Activated naive CD4-positive, alpha-beta T cell treated with anti-CD3 and anti-CD28 coated beads for 36 hours (primary cell): ENCODE results near the gene ECM2. TPM values are rescaled to one million over a fixed set of nuclear protein-coding genes. Genes with fewer than 3 reads are reported as not detected.

Source experiments
- CTCF ChIA-PET: fragments of 350-600 bp; sonication (Branson Sonifier 250); formaldehyde crosslinking; loops from one replicate; lab custom pipeline; 2021; ENCODE audit warnings: antibody characterized with exemption; lab: Charles Lee
- DNase-seq: peaks from one replicate; pipeline ENCODE4 v3.0.0-alpha.2; 2020
- H3K27ac Mint-ChIP-seq: one replicate; pipeline ENCODE4 v1.8.0; 2021; ENCODE audit warnings: mild to moderate bottlenecking, mixed read lengths
- H3K27me3 Mint-ChIP-seq: one replicate; pipeline ENCODE4 v1.8.0; 2021; ENCODE audit warnings: low read depth, mixed read lengths
- H3K36me3 Mint-ChIP-seq: one replicate; pipeline ENCODE4 v1.8.0; 2021; ENCODE audit warnings: low read depth, mixed read lengths
- H3K4me1 Mint-ChIP-seq: one replicate; pipeline ENCODE4 v1.8.0; 2021; ENCODE audit warnings: low read depth, mixed read lengths
- H3K4me3 Mint-ChIP-seq: one replicate; pipeline ENCODE4 v1.8.0; 2021; ENCODE audit warnings: mild to moderate bottlenecking, moderate library complexity, mixed read lengths
- H3K9me3 Mint-ChIP-seq: one replicate; pipeline ENCODE4 v1.8.0; 2021; ENCODE audit warnings: mixed read lengths
- intact Hi-C: fragments of 100-400 bp; cut with micrococcal nuclease; formaldehyde crosslinking; loops from one replicate; pipeline ENCODE4 v1.15.1; 2023
- total RNA-seq, 2 experiments: library from RNA; stranded (reverse); gene quantifications; one replicate each; pipeline ENCODE4 v1.2.3, GENCODE V29; 2021

ECM2 gene
- total RNA-seq, 2 experiments from 2014 or later, result not detected

- no peaks in the 10 kb centered on the region for H3K27me3 Mint-ChIP-seq
- H3K9me3 Mint-ChIP-seq, result no peaks in the 10 kb centered on the region
- no peak for DNase-seq
- H3K4me1 Mint-ChIP-seq, result no peaks in the 10 kb centered on the region
- H3K4me3 Mint-ChIP-seq, result no peak overlapping the region
- intact Hi-C loops, result no loop called here
- no peak overlapping the region for H3K27ac Mint-ChIP-seq
- CTCF ChIA-PET, result no interaction called here
- H3K36me3 Mint-ChIP-seq, result no peaks in the 10 kb centered on the region
These were observed 10.9 kb downstream of the ECM2 start for GRCh38 chr9:92524881-92525280.

DNA sequence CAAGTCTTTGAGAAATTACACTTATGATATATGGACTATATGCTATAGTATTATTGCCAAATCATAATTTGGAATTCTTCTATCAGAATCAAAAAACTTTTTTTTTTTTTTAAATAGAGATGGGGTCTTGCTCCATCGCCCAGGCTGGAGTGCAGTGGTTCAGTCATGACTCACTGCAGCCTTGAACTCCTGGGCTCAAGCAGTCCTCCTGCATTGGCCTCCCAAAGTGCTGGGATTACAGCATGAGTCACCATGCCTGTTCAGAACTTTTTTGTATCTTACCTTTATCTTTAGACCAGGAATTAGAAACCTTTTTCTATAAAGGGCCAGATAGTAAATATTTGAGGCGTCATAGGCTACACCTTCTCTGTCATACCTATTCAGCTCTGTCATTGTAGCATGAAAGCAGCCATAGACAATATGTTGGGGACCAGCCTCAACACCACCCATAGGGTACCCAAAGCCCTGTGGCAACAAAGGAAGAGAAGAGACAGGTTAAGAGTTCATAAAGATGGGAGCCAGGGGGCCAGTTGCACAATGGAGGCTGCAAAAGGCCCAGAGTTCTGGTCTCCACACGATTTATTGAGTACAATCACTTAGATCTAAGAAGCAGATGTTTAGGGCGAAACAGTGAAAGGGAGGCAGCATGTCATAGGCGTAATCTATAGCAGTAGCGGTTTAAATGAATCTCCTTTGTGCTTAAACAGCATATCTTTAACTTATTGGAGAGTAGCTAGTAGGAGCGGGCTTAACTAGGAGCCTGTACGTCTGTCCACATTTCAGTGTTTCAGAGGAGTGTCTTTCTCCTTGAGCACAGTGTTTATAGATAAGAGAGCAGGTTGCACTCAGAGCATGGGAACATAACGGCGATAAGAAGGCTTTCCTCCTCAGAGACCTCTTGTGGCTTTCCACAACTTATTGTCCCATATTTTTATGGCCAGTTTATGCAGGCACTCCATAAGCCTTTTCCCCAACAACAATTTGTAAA, 12.5 kb downstream of the ECM2 start:
- Mint-ChIP-seq H3K4me3 (no peak overlapping the region), H3K4me1 (no peaks in the 10 kb centered on the region), H3K27me3 (no peaks in the 10 kb centered on the region), H3K9me3 (no peaks in the 10 kb centered on the region), H3K27ac (no peak overlapping the region), H3K36me3 (no peaks in the 10 kb centered on the region)
- intact Hi-C loops, result no loop called here
- DNase-seq, result no peak
- CTCF ChIA-PET, result interaction anchor here (0.5 to 0.6 kb wide), 2 partner anchors 191 to 767 kb away, joined by 3 to 4 read pairs; no protein-coding TSS in a partner anchor

DNA sequence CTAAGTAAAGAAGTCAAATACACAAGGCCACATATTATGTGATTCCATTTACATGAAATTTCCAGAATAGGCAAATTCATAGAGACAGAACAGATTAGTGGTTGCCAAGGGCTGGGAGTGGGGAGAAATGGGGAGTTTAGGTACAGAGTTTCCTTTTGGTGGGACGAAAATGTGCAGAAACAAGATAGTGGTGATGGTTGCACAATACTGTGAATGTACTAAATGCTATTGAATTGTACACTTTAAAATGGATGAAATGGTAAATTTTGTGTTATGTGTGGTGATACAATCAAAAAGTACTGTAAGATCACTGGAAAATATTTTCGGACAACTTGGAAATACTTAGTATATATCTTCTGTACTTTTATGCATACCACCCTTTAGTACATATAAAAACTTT, 15.0 kb downstream of the ECM2 start:
- no peaks in the 10 kb centered on the region for H3K9me3 Mint-ChIP-seq
- CTCF ChIA-PET, result interaction anchor here (0.5 to 0.6 kb wide), 2 partner anchors 34 to 133 kb away, joined by 3 read pairs; no protein-coding TSS in a partner anchor
- H3K4me3 Mint-ChIP-seq, result no peak overlapping the region
- no peaks in the 10 kb centered on the region for H3K27me3 Mint-ChIP-seq
- no peaks in the 10 kb centered on the region for H3K36me3 Mint-ChIP-seq
- no peak overlapping the region for H3K27ac Mint-ChIP-seq
- intact Hi-C loops, result no loop called here
- H3K4me1 Mint-ChIP-seq, result no peaks in the 10 kb centered on the region
- DNase-seq, result no peak

GRCh38 chr9:92518199-92518598, 17.6 kb downstream of the ECM2 start:
- intact Hi-C loops, result no loop called here
- Mint-ChIP-seq H3K4me1 (no peaks in the 10 kb centered on the region), H3K27me3 (no peaks in the 10 kb centered on the region), H3K36me3 (no peaks in the 10 kb centered on the region), H3K9me3 (no peaks in the 10 kb centered on the region), H3K27ac (no peak overlapping the region), H3K4me3 (no peak overlapping the region)
- DNase-seq, result no peak
- CTCF ChIA-PET, result interaction anchor here (0.8 kb wide), 1 partner anchor 17 kb away, joined by 3 read pairs; no protein-coding TSS in a partner anchor

- CTCF ChIA-PET, result no interaction called here
- H3K4me1 Mint-ChIP-seq, result no peaks in the 10 kb centered on the region
- no peak overlapping the region for H3K4me3 Mint-ChIP-seq
- H3K9me3 Mint-ChIP-seq, result no peaks in the 10 kb centered on the region
- intact Hi-C loops, result no loop called here
- no peak for DNase-seq
- H3K27me3 Mint-ChIP-seq, result no peaks in the 10 kb centered on the region
- H3K27ac Mint-ChIP-seq, result no peak overlapping the region
- H3K36me3 Mint-ChIP-seq, result no peaks in the 10 kb centered on the region
These were observed 18.7 kb downstream of the ECM2 start for GRCh38 chr9:92517046-92517445.

DNA sequence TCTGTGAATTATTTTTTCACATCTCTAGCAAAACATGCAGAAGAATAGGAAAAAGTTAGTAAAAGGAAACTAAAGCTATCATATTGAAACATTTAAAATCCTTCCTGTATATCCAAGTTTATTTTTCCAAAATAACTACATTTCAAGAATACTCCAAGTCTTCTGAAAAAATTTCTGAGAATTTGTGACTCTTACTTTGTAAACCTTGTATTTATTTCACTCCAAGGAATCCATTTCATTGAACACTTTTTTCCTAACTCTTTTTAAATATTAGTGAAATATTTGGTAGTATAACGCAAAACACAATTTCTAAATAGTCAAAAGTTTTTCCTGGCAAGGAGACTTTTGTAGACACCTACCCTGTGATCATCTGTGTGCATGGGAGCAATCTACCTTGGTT, 19.3 kb downstream of the ECM2 start:
- H3K9me3 Mint-ChIP-seq, result no peaks in the 10 kb centered on the region
- intact Hi-C loops, result no loop called here
- no peaks in the 10 kb centered on the region for H3K4me1 Mint-ChIP-seq
- no peaks in the 10 kb centered on the region for H3K27me3 Mint-ChIP-seq
- no peak overlapping the region for H3K27ac Mint-ChIP-seq
- H3K4me3 Mint-ChIP-seq, result no peak overlapping the region
- DNase-seq, result no peak
- CTCF ChIA-PET, result no interaction called here
- H3K36me3 Mint-ChIP-seq, result no peaks in the 10 kb centered on the region

GRCh38 chr9:92514635-92515034, 21.2 kb downstream of the ECM2 start:
- CTCF ChIA-PET, result no interaction called here
- no peaks in the 10 kb centered on the region for H3K27me3 Mint-ChIP-seq
- H3K9me3 Mint-ChIP-seq, result no peaks in the 10 kb centered on the region
- intact Hi-C loops, result no loop called here
- H3K27ac Mint-ChIP-seq, result no peak overlapping the region
- no peak for DNase-seq
- no peaks in the 10 kb centered on the region for H3K36me3 Mint-ChIP-seq
- H3K4me1 Mint-ChIP-seq, result no peaks in the 10 kb centered on the region
- no peak overlapping the region for H3K4me3 Mint-ChIP-seq

- DNase-seq, result no peak
- Mint-ChIP-seq H3K9me3 (no peaks in the 10 kb centered on the region), H3K36me3 (no peaks in the 10 kb centered on the region), H3K4me3 (no peak overlapping the region), H3K27ac (no peak overlapping the region), H3K27me3 (no peaks in the 10 kb centered on the region), H3K4me1 (no peaks in the 10 kb centered on the region)
- CTCF ChIA-PET, result interaction anchor here (0.7 kb wide), 2 partner anchors 235 to 276 kb away, joined by 3 to 4 read pairs; no protein-coding TSS in a partner anchor
- intact Hi-C loops, result no loop called here
These were observed 22.4 kb downstream of the ECM2 start for GRCh38 chr9:92513349-92513748.

DNA sequence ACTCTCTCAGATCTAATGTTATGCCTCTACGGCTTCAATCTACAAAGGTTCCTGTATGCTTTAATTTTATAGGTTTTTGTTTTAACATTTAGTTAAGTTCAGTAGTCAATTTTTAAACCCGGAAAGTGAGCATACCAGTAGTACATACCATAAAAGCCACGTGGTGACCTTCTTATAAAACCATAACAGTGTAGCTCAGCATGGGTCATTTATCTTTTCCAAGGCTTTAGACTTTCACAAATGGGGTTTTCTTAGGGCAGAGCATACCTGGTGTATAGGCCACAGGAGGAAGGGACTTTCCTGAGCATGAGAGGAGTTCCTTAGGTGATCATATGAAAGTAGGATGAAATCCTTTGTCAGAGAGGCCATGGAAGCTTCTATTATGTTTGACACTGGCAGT, 23.2 kb downstream of the ECM2 start:
- no peaks in the 10 kb centered on the region for H3K36me3 Mint-ChIP-seq
- H3K9me3 Mint-ChIP-seq, result no peaks in the 10 kb centered on the region
- H3K27me3 Mint-ChIP-seq, result no peaks in the 10 kb centered on the region
- H3K27ac Mint-ChIP-seq, result no peak overlapping the region
- intact Hi-C loops, result no loop called here
- CTCF ChIA-PET, result interaction anchor here (1.6 kb wide), 1 partner anchor 9 kb away, joined by 3 read pairs; no protein-coding TSS in a partner anchor
- H3K4me1 Mint-ChIP-seq, result no peaks in the 10 kb centered on the region
- DNase-seq, result no peak
- no peak overlapping the region for H3K4me3 Mint-ChIP-seq

DNA sequence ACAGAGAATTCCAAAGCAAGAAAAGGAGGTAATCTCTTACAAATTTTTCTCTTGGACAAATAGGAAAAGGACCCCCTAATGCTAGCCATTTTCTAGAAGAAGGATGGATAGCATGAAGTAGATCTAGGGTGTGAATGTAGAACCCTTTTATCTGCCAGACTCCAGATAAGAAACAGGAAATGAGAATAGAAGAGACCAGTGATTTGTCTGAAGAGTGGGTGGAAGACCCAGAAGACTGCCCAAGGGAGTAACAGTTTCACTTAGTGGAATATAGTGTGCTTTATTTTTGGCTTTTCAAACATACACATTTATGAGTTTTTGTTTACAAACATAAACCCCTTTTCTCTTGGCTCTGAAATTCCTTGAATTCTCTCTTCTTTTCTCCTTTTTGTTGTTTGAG, 25.0 kb downstream of the ECM2 start:
- intact Hi-C loops, result no loop called here
- CTCF ChIA-PET, result no interaction called here

GRCh38 chr9:92509050-92509449, 26.7 kb downstream of the ECM2 start:
- Mint-ChIP-seq H3K36me3 (no peaks in the 10 kb centered on the region), H3K4me1 (peaks cover 3% of the 10 kb centered on the region), H3K4me3 (no peak overlapping the region), H3K27me3 (no peaks in the 10 kb centered on the region), H3K9me3 (no peaks in the 10 kb centered on the region), H3K27ac (no peak overlapping the region)
- CTCF ChIA-PET, result no interaction called here
- DNase-seq, result no peak
- intact Hi-C loops, result no loop called here

More for the DNA sequence above, 25.0 kb downstream of the ECM2 start:
- Mint-ChIP-seq H3K9me3 (no peaks in the 10 kb centered on the region), H3K27me3 (no peaks in the 10 kb centered on the region), H3K36me3 (no peaks in the 10 kb centered on the region), H3K4me1 (peaks cover 3% of the 10 kb centered on the region), H3K4me3 (no peak overlapping the region), H3K27ac (no peak overlapping the region)
- no peak for DNase-seq

- no peaks in the 10 kb centered on the region for H3K9me3 Mint-ChIP-seq
- H3K27me3 Mint-ChIP-seq, result no peaks in the 10 kb centered on the region
- no peak overlapping the region for H3K4me3 Mint-ChIP-seq
- no peak for DNase-seq
- H3K27ac Mint-ChIP-seq, result no peak overlapping the region
- intact Hi-C loops, result no loop called here
- no peaks in the 10 kb centered on the region for H3K36me3 Mint-ChIP-seq
- peaks cover 3% of the 10 kb centered on the region for H3K4me1 Mint-ChIP-seq
- CTCF ChIA-PET, result no interaction called here
These were observed 27.6 kb downstream of the ECM2 start for GRCh38 chr9:92508018-92508820.
